OCI-LY1 (cell line): Measurements from ENCODE around the gene B3GLCT.
A peak's percentile ranks its signal among the peaks of the same experiment; 100 is the strongest.

Source experiments
- H2AFZ ChIP-seq: fragments of 200-600 bp; sonication (generic), shearing (Covaris generic); 2 replicates; pipeline ENCODE4 v1.6.0; 2014; ENCODE audit warnings: antibody characterized with exemption, mild to moderate bottlenecking, low read length
- H3F3A ChIP-seq: fragments of 200-600 bp; sonication (generic), shearing (Covaris generic); 2 replicates; pipeline ENCODE4 v1.6.0; 2014; ENCODE audit warnings: mild to moderate bottlenecking, antibody characterized with exemption, low read length, moderate library complexity; ENCODE audit not compliant: insufficient read depth
- H3K27ac ChIP-seq: fragments of 200-600 bp; sonication (generic); 2 replicates; pipeline ENCODE4 v1.5.1; 2014; ENCODE audit warnings: low read length, mixed run types, mild to moderate bottlenecking, low read depth; ENCODE audit not compliant: poor library complexity, severe bottlenecking
- H3K27me3 ChIP-seq: fragments of 200-600 bp; sonication (generic); 2 replicates; pipeline ENCODE4 v1.6.0; 2014; ENCODE audit warnings: antibody characterized with exemption, mild to moderate bottlenecking, low read length, moderate library complexity; ENCODE audit not compliant: insufficient read depth
- H3K36me3 ChIP-seq: fragments of 200-600 bp; sonication (generic); 2 replicates; pipeline ENCODE4 v1.6.1; 2014; ENCODE audit warnings: mild to moderate bottlenecking, antibody characterized with exemption, low read length, moderate library complexity, mixed read lengths; ENCODE audit not compliant: insufficient read depth
- H3K4me1 ChIP-seq: fragments of 200-600 bp; sonication (generic); 2 replicates; pipeline ENCODE4 v1.5.1; 2014; ENCODE audit warnings: mild to moderate bottlenecking, low read length, moderate library complexity; ENCODE audit not compliant: insufficient read depth, severe bottlenecking
- H3K4me2 ChIP-seq: fragments of 200-600 bp; sonication (generic), shearing (Covaris generic); 2 replicates; pipeline ENCODE4 v1.6.1; 2014; ENCODE audit warnings: low read length
- H3K4me3 ChIP-seq: fragments of 200-600 bp; sonication (generic); 2 replicates; pipeline ENCODE4 v1.5.1; 2014; ENCODE audit warnings: low read length, low read depth, mild to moderate bottlenecking, mixed read lengths; ENCODE audit not compliant: poor library complexity, severe bottlenecking
- H3K79me2 ChIP-seq: fragments of 200-600 bp; shearing (Covaris generic); 2 replicates; pipeline ENCODE4 v1.6.1; 2016; ENCODE audit warnings: mixed run types, low read length, mixed read lengths; ENCODE audit not compliant: insufficient read depth
- H3K9ac ChIP-seq: fragments of 200-600 bp; sonication (generic), shearing (Covaris generic); 2 replicates; pipeline ENCODE4 v1.6.1; 2014; ENCODE audit warnings: mild to moderate bottlenecking, low read length, mixed read lengths
- H3K9me2 ChIP-seq: fragments of 200-600 bp; sonication (generic), shearing (Covaris generic); 2 replicates; pipeline ENCODE4 v1.6.1; 2014; ENCODE audit warnings: low read depth, mild to moderate bottlenecking, low read length, mixed read lengths
- H3K9me3 ChIP-seq: fragments of 200-600 bp; shearing (Covaris generic); 2 replicates; pipeline ENCODE4 v1.6.1; 2014; ENCODE audit warnings: low read length, mixed read lengths
- H4K20me1 ChIP-seq: fragments of 200-600 bp; sonication (generic), shearing (Covaris generic); 2 replicates; pipeline ENCODE4 v1.6.0; 2016; ENCODE audit warnings: mild to moderate bottlenecking, low read length; ENCODE audit not compliant: insufficient read depth
- EZH2 ChIP-seq: fragments of 200-600 bp; sonication (generic), shearing (Covaris generic); IDR thresholded peaks from 2 replicates; pipeline ENCODE4 v1.8.0; 2017; ENCODE audit warnings: borderline replicate concordance, mixed run types, mild to moderate bottlenecking, antibody characterized with exemption, low read length, moderate library complexity, mixed read lengths
- TF ChIP-seq, protein P1 (sequence below): fragments of 200-600 bp; sonication (generic), shearing (Covaris generic); IDR thresholded peaks from 2 replicates; pipeline ENCODE4 v1.5.1; 2017; ENCODE audit warnings: mild to moderate bottlenecking, antibody characterized with exemption, low read length, moderate library complexity, mixed read lengths

B3GLCT gene

DNA sequence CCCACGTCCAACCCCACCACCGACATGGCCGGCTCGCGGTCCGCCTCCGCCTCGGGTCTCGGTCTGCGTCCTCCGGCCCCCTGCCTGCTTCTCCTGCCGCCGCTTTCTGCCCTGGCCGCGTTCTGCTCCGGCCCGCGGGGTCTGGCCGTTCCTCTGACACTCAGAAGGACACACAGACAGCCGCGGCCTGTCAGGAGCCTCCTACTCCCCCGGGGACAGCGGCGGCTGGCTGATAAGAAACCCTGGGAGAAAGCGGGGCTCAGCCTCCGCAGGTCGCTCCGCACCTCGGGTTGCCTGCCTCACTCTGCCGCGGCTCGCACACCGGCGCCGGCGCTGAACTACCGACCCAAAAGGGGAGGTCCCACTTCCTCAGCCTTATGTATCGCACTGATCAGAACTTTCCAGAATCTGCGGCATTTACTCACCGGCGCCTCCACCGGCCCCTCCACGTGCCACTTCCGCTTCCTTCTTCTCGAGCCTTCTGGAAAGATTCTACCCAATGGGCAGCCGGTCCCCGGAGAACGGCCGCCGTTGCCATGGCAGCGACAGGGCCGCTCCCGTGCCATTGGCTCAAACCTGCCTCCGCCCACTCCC, 38.1 kb upstream of the B3GLCT start, which contains the start of gene HSPH1:
Gene HSPH1 (minus strand): TSS at position 348 of the 594 bp plus-strand sequence. CDS start 322 bp downstream, at position 26.
- H4K20me1 ChIP-seq: no peaks in the 10 kb centered on the region
- H3K4me1 ChIP-seq: peaks cover 31% of the 10 kb centered on the region
- H3K27ac ChIP-seq: peak within 1 kb of the TSS; percentile 63
- peaks cover 45% of the 10 kb centered on the region for H3K79me2 ChIP-seq
- H3K27me3 ChIP-seq: no peaks in the 10 kb centered on the region
- no peaks in the 10 kb centered on the region for H3F3A ChIP-seq
- TF ChIP-seq, protein P1, sequence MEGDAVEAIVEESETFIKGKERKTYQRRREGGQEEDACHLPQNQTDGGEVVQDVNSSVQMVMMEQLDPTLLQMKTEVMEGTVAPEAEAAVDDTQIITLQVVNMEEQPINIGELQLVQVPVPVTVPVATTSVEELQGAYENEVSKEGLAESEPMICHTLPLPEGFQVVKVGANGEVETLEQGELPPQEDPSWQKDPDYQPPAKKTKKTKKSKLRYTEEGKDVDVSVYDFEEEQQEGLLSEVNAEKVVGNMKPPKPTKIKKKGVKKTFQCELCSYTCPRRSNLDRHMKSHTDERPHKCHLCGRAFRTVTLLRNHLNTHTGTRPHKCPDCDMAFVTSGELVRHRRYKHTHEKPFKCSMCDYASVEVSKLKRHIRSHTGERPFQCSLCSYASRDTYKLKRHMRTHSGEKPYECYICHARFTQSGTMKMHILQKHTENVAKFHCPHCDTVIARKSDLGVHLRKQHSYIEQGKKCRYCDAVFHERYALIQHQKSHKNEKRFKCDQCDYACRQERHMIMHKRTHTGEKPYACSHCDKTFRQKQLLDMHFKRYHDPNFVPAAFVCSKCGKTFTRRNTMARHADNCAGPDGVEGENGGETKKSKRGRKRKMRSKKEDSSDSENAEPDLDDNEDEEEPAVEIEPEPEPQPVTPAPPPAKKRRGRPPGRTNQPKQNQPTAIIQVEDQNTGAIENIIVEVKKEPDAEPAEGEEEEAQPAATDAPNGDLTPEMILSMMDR: 0 out of 2 replicates have a peak, but pooled peaks have one; percentile 5
- TF ChIP-seq EZH2: no peak
- no peaks in the 10 kb centered on the region for H3K9me2 ChIP-seq
- H2AFZ ChIP-seq: peak within 1 kb of the TSS; percentile 86
- peak within 1 kb of the TSS; percentile 96 for H3K4me2 ChIP-seq
- H3K9me3 ChIP-seq: no peaks in the 10 kb centered on the region
- H3K36me3 ChIP-seq: peaks cover 28% of the 10 kb centered on the region
- H3K4me3 ChIP-seq: peak within 1 kb of the TSS; percentile 98
- H3K9ac ChIP-seq: peak within 1 kb of the TSS; percentile 93

DNA sequence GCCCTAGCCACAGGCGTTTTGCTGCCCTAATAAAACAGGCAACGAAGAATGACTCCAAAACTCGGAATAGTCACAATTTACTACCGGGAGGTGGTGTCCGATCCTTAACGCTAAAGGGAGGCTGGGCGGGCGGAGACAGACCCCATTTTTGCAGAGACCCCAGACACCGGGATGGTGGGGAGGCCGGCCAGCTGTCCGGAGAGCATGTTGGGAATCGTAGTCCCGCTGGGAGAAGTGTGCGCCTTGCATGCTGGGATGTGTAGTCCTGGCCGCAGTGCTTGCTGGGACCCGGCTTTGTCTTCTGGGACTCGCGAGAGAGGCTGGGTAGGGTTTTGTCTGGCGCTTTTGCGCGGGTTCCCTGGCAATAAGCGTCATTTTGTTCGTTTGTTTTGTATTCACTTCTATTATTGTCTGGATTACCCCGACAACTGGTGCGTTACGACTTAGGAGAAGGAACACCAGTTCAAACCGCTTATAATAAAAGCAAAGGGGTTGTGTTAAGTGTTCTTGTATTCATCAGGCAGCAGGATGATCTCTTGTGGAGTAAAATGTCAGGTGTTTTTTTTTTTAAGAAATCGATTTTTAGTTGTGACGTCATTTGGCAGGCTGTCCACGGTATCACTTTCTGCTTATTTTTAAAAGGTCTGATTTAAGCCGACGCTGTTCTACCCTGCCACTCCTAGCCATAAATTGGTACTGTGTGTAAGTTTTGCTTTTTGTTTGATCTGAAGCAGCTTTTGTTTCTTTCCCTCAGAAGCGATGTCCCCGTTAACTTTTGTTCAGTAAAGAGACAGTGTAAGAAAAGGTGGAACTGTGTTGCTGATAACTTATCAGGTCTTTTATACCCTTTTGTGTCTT, 37.4 kb upstream of the B3GLCT start:
- H3K9ac ChIP-seq: peak overlapping the region; percentile 88
- no peaks in the 10 kb centered on the region for H3K9me3 ChIP-seq
- peaks cover 20% of the 10 kb centered on the region for H3K36me3 ChIP-seq
- no peaks in the 10 kb centered on the region for H4K20me1 ChIP-seq
- H3K4me2 ChIP-seq: peak overlapping the region; percentile 96
- peaks cover 31% of the 10 kb centered on the region for H3K4me1 ChIP-seq
- TF ChIP-seq, protein P1: no peak
- H3K4me3 ChIP-seq: peak overlapping the region; percentile 98
- H3K27me3 ChIP-seq: no peaks in the 10 kb centered on the region
- peaks cover 37% of the 10 kb centered on the region for H3K79me2 ChIP-seq
- H3K27ac ChIP-seq: peak overlapping the region; percentile 55
- no peaks in the 10 kb centered on the region for H3F3A ChIP-seq
- peak overlapping the region; percentile 86 for H2AFZ ChIP-seq
- no peaks in the 10 kb centered on the region for H3K9me2 ChIP-seq

DNA sequence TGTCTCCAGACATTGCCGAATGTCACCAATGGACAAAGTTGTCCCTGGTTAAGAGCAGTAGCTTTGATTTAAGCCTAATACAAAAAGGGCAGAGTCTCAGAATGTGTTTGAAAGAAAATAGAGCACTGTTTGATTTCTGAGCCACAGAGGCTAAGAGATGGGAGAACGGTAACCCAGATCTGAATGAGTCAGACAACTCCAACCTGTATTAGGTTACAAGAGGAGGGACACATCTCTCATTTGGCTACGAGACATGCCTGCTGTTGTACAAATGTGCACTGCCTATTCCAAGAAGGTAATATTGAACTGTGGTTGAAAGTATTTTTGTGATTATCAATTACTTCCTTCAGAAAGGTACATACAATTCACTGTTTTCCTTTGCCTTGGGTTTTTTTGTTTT, 33.2 kb upstream of the B3GLCT start:
- Histone ChIP-seq H3F3A (no peaks in the 10 kb centered on the region), H3K9me3 (no peaks in the 10 kb centered on the region), H3K9ac (no peak overlapping the region), H3K27me3 (no peaks in the 10 kb centered on the region), H2AFZ (no peak overlapping the region), H3K27ac (no peak overlapping the region), H3K4me2 (no peak overlapping the region), H3K36me3 (no peaks in the 10 kb centered on the region), H3K4me3 (no peak overlapping the region), H3K4me1 (peaks cover 9% of the 10 kb centered on the region), H4K20me1 (no peaks in the 10 kb centered on the region), H3K79me2 (no peaks in the 10 kb centered on the region), H3K9me2 (no peaks in the 10 kb centered on the region)
- TF ChIP-seq EZH2: no peak
- TF ChIP-seq, protein P1: no peak
